ENCODE data around the gene ACP1.
"Not testable (repeated sequence)": the region's sequence is repeated elsewhere in the genome, so short reads cannot be mapped to it uniquely, and the experiment has no call there.

The ACP1 gene

GRCh38 chr2:310994-311393, 46.2 kb downstream of the ACP1 start:
- DNase-seq (ENCODE audit: low spot score), result no peak

- no peak for DNase-seq (ENCODE audit: low spot score)
These were observed 49.2 kb downstream of the ACP1 start for GRCh38 chr2:313991-314390.

- DNase-seq (ENCODE audit: low spot score), result no peak
These were observed 50.0 kb downstream of the ACP1 start for GRCh38 chr2:314561-315336.

GRCh38 chr2:315925-316324, 51.2 kb downstream of the ACP1 start:
- not testable (repeated sequence) for DNase-seq (ENCODE audit: low spot score)

GRCh38 chr2:316381-316780, 51.6 kb downstream of the ACP1 start:
- DNase-seq (ENCODE audit: low spot score), result no peak

GRCh38 chr2:317501-318424, 53.0 kb downstream of the ACP1 start:
- DNase-seq (ENCODE audit: low spot score), result no peak

- DNase-seq (ENCODE audit: low spot score), result no peak
These were observed 54.4 kb downstream of the ACP1 start for GRCh38 chr2:319059-319600.

GRCh38 chr2:320561-320960, 55.8 kb downstream of the ACP1 start:
- DNase-seq (ENCODE audit: low spot score), result no peak

- DNase-seq (ENCODE audit: low spot score), result no peak
These were observed 57.6 kb downstream of the ACP1 start for GRCh38 chr2:322326-322725.

- no peak for DNase-seq (ENCODE audit: low spot score)
These were observed 58.3 kb downstream of the ACP1 start for GRCh38 chr2:323035-323434.

All from SK-N-DZ (cell line).